Hematopoietic multipotent progenitor cell treated with erythropoietin and hydrocortisone succinate and interleukin-3 and kit ligand, for 6 days (in vitro differentiated cells): ENCODE results near the gene FMNL2.
A peak's percentile ranks its signal among the peaks of the same experiment; 100 is the strongest.

Experiments
- DNase-seq: peaks from one replicate; pipeline ENCODE4 v3.0.0-alpha.2; 2015

Gene FMNL2

GRCh38 chr2:152627351-152627957 lies 292.5 kb downstream of the FMNL2 start:
- DNase-seq, result peak; percentile 62

GRCh38 chr2:152629202-152629601 lies 294.2 kb downstream of the FMNL2 start:
- peak; percentile 24 for DNase-seq

DNA sequence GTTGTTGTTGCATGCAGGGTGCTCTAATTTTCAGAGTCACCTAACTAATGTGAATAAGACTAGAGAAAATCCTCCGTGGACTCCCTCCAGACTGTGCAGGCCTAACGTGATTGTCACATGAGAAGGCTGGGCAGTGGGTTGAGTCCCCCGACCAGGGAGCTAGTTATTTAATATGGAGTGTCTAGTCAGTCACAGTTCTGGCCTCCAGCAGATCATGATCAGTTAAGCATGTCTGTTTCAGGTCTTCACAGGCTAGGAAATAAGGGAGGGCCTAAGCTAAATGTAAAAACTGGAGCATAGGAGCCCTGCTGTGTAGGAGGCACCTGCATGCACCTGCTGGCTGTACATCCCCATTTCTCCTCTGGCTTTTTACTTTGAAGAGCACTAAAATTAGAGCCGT lies 295.5 kb downstream of the FMNL2 start:
- no peak for DNase-seq

DNA sequence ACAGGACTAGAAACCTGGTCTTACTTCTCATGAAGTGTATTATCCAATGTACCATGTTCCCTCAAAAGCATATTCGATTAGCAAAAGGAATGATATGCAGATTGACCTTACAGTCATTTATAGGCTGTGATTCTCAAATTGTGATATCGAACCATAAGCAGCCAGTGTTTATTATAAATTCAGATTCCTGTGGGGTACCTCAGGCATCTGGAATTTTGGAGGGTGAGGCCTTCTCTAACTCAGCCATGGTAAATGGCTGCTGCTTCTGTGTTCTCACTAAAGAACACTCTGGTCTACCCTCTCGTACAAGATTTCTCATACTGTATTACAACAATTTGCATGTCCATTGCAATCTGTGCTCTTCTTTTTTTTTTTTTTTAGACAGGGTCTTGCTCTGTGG lies 297.8 kb downstream of the FMNL2 start:
- no peak for DNase-seq

DNA sequence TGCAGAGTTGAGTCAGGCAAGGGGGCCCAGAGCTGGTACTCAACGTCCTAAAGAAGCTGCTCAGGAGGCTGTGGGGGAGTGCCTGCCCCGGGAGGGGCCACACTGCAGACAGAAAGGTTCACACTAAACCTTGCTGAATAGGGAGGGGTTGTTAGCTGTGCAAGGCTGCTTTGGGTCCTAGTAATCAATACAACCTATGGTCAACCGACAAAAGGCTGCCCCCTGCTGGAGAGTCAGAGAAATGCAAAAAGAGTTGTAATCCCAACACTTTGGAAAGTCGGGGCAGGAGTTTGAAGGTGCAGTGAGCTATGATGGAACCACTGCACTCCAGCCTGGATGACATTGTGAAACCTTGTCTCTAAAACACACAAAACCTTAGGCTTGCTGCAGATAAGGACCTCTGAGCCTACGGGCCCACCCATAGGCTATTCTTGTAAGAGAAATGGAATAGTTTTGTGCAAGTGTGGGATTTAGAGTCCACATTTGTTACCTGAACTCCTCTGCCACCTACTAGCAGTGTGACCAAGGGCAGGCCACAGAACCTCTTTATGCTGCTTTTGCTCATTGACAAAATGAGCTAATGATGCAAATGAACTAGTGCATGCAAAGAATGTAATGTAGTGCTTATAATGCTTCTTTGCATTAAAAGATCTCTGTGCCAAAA lies 300.8 kb downstream of the FMNL2 start:
- peak; percentile 79 for DNase-seq

DNA sequence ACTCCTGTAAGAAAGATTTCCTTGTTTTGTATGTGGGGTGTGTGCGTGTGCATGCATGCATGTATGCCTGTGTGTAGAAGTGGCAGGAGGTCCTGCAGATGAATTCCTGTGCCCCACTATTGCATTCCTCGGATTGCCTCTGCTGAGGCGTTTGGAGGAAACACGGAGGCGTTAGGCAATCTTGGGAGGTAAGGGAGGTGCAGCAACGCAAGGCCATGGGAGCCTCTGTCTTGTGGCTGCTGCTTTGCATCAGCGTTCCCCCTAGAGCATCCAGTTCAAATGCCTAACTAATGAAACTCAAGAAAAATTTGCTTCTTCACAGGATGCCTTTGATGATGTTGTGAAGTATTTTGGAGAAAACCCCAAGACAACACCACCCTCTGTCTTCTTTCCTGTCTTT lies 302.3 kb downstream of the FMNL2 start:
- DNase-seq, result no peak

GRCh38 chr2:152638056-152638455 lies 303.1 kb downstream of the FMNL2 start:
- peak; percentile 12 for DNase-seq

DNA sequence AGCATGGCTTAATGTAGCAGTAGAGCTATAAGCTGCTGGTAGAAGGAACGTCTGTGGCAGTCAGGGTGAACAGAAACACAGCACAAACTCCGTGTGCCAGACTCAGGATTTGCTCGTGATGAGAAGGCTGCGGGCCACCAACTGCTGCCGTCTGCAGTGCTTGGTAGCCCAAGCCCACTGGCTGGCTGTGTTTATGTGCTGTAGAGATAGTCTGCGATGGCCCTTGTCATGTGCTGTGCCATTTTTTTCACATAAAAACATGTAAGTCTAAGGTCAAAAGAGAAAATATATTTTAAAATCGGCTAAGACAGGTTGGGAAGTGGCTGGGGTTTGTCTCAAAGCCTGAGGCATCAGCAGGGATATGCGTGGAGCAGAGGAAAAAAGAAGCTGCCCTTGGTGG lies 303.6 kb downstream of the FMNL2 start:
- DNase-seq, result no peak

- DNase-seq, result no peak
Observed at GRCh38 chr2:152644189-152644873, 309.4 kb downstream of the FMNL2 start.

- DNase-seq, result no peak
Observed at GRCh38 chr2:152646264-152646663, 311.3 kb downstream of the FMNL2 start.

GRCh38 chr2:152646775-152647174 lies 311.8 kb downstream of the FMNL2 start:
- DNase-seq, result no peak

GRCh38 chr2:152647552-152647951 lies 312.6 kb downstream of the FMNL2 start:
- DNase-seq, result no peak

DNA sequence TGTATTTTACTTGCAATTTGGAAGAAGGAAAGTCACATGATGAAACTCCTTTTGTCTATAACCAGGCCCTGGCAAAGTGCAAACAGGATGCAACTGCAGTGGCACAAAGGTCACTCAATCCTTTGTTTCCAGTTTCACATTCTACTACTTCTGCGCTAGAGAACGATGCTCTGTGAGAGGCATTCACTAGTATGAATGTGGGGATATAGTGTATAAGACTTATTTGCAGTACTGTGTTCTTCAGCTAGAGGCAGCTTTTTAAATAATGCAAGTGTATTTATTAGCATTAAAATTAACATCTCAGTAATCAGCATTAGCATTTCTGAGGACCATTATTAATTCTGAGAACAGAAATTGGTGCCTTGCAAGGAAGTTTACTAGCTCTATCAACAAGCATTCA lies 313.4 kb downstream of the FMNL2 start:
- DNase-seq, result peak; percentile 30

DNA sequence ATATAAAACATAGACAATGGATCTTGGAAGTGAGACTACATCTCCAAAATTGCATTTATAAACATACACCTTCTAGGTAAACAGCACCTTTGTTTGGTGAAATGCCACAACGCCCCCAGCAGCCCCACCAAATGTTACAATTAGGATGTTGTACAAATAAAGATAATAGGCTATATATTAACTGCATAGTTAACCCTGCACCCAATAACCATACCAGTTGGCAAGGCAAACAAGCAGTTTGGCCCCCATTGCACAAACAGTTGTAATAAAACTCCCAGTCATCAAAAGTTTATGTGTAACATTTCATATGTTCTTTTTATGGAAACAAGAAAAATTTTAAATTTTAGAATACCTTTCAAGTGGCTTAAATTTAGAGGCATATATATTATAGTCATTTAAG lies 315.0 kb downstream of the FMNL2 start:
- no peak for DNase-seq

DNA sequence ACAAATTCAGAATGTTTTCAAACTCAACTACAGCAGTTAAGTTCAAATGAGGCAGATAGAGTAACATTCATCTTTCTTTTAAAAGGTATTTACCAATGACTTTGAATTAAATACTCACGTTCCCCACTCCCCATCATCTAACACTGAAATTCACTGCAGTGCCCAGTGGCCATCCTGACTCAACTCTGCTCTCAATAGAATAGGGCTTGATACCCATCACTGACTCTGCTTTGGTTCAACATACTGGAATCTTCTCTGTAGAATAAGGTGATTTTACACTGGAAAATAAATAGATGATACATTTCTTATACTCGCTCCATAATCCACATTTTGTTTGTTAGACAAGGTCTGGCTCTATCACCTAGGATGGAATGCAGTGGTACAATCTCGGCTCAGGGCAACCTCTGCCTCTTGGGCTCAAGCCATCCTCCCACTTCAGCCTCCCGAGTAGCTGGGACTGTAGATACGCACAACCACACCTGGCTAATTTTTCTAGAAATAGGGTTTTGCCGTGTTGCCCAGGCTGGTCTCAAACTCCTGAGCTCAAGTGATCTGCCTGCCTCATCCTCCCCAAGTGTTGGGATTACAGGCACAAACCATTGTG lies 315.9 kb downstream of the FMNL2 start:
- no peak for DNase-seq

DNA sequence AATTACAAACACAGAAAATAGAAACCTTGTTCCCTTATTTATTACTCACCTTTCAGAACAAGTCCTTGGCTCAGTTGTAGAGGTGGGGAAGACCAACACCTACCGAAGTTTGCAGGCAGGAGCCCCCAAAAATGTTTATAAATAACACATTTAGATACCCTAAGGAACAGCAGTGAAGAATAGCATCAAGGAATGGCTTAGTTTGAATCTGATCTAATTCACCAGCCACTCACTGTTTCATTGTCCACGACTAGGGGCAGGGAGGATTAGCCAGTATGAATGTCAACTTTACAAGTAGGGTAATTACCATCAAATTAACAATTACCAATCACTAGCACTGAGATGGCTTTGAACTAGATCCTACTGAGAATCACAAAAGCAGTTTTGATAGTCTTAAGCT lies 316.9 kb downstream of the FMNL2 start:
- no peak for DNase-seq

DNA sequence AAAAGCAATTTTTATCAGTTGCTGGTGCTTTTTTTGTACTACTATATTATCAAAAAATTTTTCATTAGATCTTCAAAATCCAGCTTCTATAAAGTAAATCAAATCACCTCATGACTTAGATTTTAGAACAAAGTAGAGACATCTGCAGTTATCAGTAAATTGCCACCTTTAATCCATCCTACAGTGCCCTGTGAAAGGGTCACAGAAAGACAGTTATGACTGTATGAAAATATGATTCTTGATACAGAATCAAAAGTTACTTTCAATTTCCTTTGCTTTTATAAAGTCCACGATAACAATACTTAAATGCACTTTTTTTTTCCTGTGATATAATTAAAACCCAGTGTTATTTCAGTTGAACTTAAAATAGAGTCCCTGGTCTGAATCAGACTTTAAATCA lies 320.9 kb downstream of the FMNL2 start:
- DNase-seq, result no peak

GRCh38 chr2:152657043-152657442 lies 322.1 kb downstream of the FMNL2 start:
- no peak for DNase-seq

DNA sequence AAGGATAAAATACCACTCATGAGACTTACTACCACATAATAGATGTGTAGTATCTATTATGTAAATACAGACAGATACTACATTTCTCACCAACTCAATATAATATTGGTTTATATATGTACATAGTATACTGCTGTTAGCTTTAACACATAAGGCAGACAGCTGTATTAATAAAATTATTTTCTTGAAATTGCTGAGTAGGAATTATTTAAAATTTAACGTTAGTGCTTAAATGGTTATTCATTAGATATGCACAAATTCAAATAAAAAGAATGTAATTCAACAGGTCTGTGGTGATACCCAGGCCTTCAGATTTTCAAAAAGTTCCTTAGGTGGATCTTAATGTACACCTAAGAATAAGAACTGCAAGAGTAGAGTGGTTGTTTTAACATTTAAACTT lies 323.2 kb downstream of the FMNL2 start:
- DNase-seq, result no peak

DNA sequence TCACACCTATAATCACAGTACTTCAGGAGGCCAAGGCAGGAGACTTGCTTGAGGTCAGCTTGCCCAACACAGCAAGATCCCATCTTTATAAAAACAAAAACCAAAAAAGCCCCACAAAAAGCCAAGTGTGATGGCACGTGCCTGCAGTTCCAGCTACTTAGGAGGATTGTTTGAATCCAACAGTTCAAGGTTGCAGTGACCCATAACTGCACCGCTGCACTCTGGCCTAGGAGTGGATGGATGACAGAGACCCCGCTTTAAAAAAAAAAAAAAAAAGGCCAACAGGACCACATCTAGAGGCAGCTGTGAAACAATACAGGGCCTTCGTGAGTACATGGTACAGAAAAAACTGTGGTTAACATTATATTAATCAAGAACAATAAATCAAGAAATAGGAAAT lies 326.1 kb downstream of the FMNL2 start:
- DNase-seq, result no peak

- no peak for DNase-seq
Observed at GRCh38 chr2:152664725-152665124, 329.8 kb downstream of the FMNL2 start.

DNA sequence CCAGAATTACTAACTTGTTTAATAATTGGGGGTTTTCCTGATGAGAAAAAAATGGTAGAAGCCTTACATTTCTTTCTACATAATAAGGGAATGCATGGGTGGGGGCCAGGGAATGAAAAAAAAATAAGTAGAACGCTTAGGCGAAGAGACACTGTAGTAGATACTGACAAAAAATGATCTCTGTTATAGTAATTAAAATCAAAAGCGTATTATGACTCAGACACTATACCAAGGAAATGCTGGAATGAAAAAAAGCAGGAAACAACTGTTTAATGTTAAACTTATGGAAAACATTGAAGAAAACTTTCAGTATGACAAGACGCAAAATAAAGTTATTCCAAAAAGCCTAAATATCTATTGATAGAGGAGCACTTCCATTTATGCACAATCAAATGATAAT lies 339.4 kb downstream of the FMNL2 start:
- DNase-seq, result no peak

- no peak for DNase-seq
Observed at GRCh38 chr2:152676461-152676860, 341.5 kb downstream of the FMNL2 start.

- DNase-seq, result no peak
Observed at GRCh38 chr2:152678808-152679207, 343.8 kb downstream of the FMNL2 start.
